H9 (cell line): Measurements from ENCODE around the gene TMEM204. TPM values are rescaled to one million over a fixed set of nuclear protein-coding genes. Genes with fewer than 3 reads are reported as not detected.

ENCODE experiments used
- DNase-seq: peaks from one replicate; pipeline ENCODE4 v3.0.0-alpha.2; 2017
- H2AFZ ChIP-seq: one replicate; pipeline ENCODE4 v1.6.1; 2013; ENCODE audit warnings: mild to moderate bottlenecking, low read length, control low read depth, moderate library complexity
- H2AK5ac ChIP-seq: 2 replicates; pipeline ENCODE4 v1.6.1; 2013; ENCODE audit warnings: low read length, control low read depth, mixed read lengths; ENCODE audit not compliant: insufficient read length
- H2BK120ac ChIP-seq: one replicate; pipeline ENCODE4 v1.6.1; 2013; ENCODE audit warnings: low read depth, mild to moderate bottlenecking, low read length, control low read depth, inconsistent platforms; ENCODE audit not compliant: poor library complexity, severe bottlenecking
- H2BK12ac ChIP-seq: 2 replicates; pipeline ENCODE4 v1.6.1; 2013; ENCODE audit warnings: low read length, control low read depth, mixed read lengths, low read depth; ENCODE audit not compliant: insufficient read length
- H2BK15ac ChIP-seq: 2 replicates; pipeline ENCODE4 v1.6.1; 2013; ENCODE audit warnings: low read depth, low read length, control low read depth
- H2BK20ac ChIP-seq: one replicate; pipeline ENCODE4 v1.6.1; 2013; ENCODE audit warnings: low read depth, mild to moderate bottlenecking, low read length, control low read depth, inconsistent platforms; ENCODE audit not compliant: poor library complexity, severe bottlenecking
- H2BK5ac ChIP-seq: 2 replicates; pipeline ENCODE4 v1.6.1; 2013; ENCODE audit warnings: low read length, control low read depth, mixed read lengths; ENCODE audit not compliant: insufficient read length
- H3K14ac ChIP-seq: 2 replicates; pipeline ENCODE4 v1.6.1; 2013; ENCODE audit warnings: low read length, control low read depth; ENCODE audit not compliant: insufficient read depth
- H3K18ac ChIP-seq: 2 replicates; pipeline ENCODE4 v1.6.1; 2013; ENCODE audit warnings: low read depth, mild to moderate bottlenecking, mixed read lengths, low read length, control low read depth; ENCODE audit not compliant: insufficient read length
- H3K23ac ChIP-seq: 2 replicates; pipeline ENCODE4 v1.6.1; 2013; ENCODE audit warnings: low read length, control low read depth, mixed read lengths, low read depth; ENCODE audit not compliant: insufficient read length
- H3K23me2 ChIP-seq: 2 replicates; pipeline ENCODE4 v1.6.1; 2013; ENCODE audit warnings: low read depth, mild to moderate bottlenecking, mixed read lengths, low read length, control low read depth; ENCODE audit not compliant: insufficient read length, poor library complexity, severe bottlenecking
- H3K27ac ChIP-seq: 2 replicates; pipeline ENCODE4 v1.5.1; 2013; ENCODE audit warnings: low read length, control low read depth, mixed read lengths, low read depth; ENCODE audit not compliant: insufficient read length
- H3K27me3 ChIP-seq: 2 replicates; pipeline ENCODE4 v1.6.1; 2013; ENCODE audit warnings: low read length, control low read depth, inconsistent platforms; ENCODE audit not compliant: insufficient read depth
- H3K4ac ChIP-seq: 2 replicates; pipeline ENCODE4 v1.6.1; 2013; ENCODE audit warnings: low read depth, mild to moderate bottlenecking, control low read depth, inconsistent platforms, low read length, moderate library complexity
- H3K4me1 ChIP-seq: 2 replicates; pipeline ENCODE4 v1.6.1; 2013; ENCODE audit warnings: low read length, control low read depth, inconsistent platforms; ENCODE audit not compliant: insufficient read depth
- H3K4me2 ChIP-seq: 2 replicates; pipeline ENCODE4 v1.6.1; 2013; ENCODE audit warnings: low read length, control low read depth, mixed read lengths; ENCODE audit not compliant: insufficient read length, insufficient read depth
- H3K56ac ChIP-seq: 2 replicates; pipeline ENCODE4 v1.6.1; 2013; ENCODE audit warnings: low read depth, mild to moderate bottlenecking, mixed read lengths, low read length, control low read depth; ENCODE audit not compliant: insufficient read length
- H3K79me1 ChIP-seq: 2 replicates; pipeline ENCODE4 v1.6.1; 2013; ENCODE audit warnings: low read depth, mild to moderate bottlenecking, moderate library complexity, low read length, control low read depth, inconsistent platforms; ENCODE audit not compliant: insufficient read depth, poor library complexity, severe bottlenecking
- H3K79me2 ChIP-seq: 2 replicates; pipeline ENCODE4 v1.6.1; 2013; ENCODE audit warnings: low read length, control low read depth, inconsistent platforms; ENCODE audit not compliant: insufficient read depth
- H3K9ac ChIP-seq: 2 replicates; pipeline ENCODE4 v1.6.1; 2013; ENCODE audit warnings: low read length, control low read depth, mixed read lengths; ENCODE audit not compliant: insufficient read length; ENCODE audit errors: extremely low read depth
- H3K9me3 ChIP-seq: one replicate; pipeline ENCODE4 v1.6.1; 2013; ENCODE audit warnings: low read depth, low read length, inconsistent platforms; ENCODE audit not compliant: control insufficient read depth
- H3T11ph ChIP-seq: one replicate; pipeline ENCODE4 v1.6.1; 2013; ENCODE audit warnings: mild to moderate bottlenecking, low read length, control low read depth, inconsistent platforms
- H4K20me1 ChIP-seq: one replicate; pipeline ENCODE4 v1.6.1; 2013; ENCODE audit not compliant: control insufficient read depth, insufficient read length, insufficient read depth
- H4K5ac ChIP-seq: 2 replicates; pipeline ENCODE4 v1.6.1; 2013; ENCODE audit warnings: low read depth, mild to moderate bottlenecking, mixed read lengths, low read length, control low read depth; ENCODE audit not compliant: insufficient read length
- H4K8ac ChIP-seq: replicated peaks from 2 replicates; pipeline ENCODE4 v1.6.1; 2013; ENCODE audit warnings: low read length, control low read depth, mixed read lengths, low read depth; ENCODE audit not compliant: insufficient read length
- H4K91ac ChIP-seq: 2 replicates; pipeline ENCODE4 v1.6.1; 2013; ENCODE audit warnings: low read depth, mild to moderate bottlenecking, moderate library complexity, mixed read lengths, low read length, control low read depth; ENCODE audit not compliant: insufficient read length
- H3K27ac Mint-ChIP-seq, 3 experiments: 2 replicates in 2 of 3; 3 replicates in 1 of 3; pipeline ENCODE4 v1.8.0; 2020 to 2021; ENCODE audit warnings: mixed read lengths in 3 of 3, mild to moderate bottlenecking in 1 of 3, moderate library complexity in 1 of 3
- H3K27me3 Mint-ChIP-seq: 2 replicates; pipeline ENCODE4 v1.8.0; 2021; ENCODE audit warnings: low read depth, mild to moderate bottlenecking, moderate library complexity, mixed read lengths
- H3K36me3 Mint-ChIP-seq, 3 experiments: 2 replicates in 2 of 3; 3 replicates in 1 of 3; pipeline ENCODE4 v1.8.0; 2020 to 2021; ENCODE audit warnings: low read depth in 3 of 3, mixed read lengths in 3 of 3; ENCODE audit not compliant: insufficient read depth in 1 of 3
- H3K4me1 Mint-ChIP-seq, 2 experiments: 2 replicates each; pipeline ENCODE4 v1.8.0; 2020; ENCODE audit warnings: mixed read lengths in 2 of 2
- H3K4me3 Mint-ChIP-seq, 2 experiments: 2 replicates in 1 of 2; 3 replicates in 1 of 2; pipeline ENCODE4 v1.8.0; 2020 to 2021; ENCODE audit warnings: mild to moderate bottlenecking in 2 of 2, mixed read lengths in 2 of 2, moderate library complexity in 1 of 2
- H3K9me3 Mint-ChIP-seq, 2 experiments: 2 replicates in 1 of 2; 3 replicates in 1 of 2; pipeline ENCODE4 v1.8.0; 2020; ENCODE audit warnings: mild to moderate bottlenecking in 2 of 2, mixed read lengths in 2 of 2, moderate library complexity in 1 of 2
- total RNA-seq: library from RNA; stranded (reverse); gene quantifications from 2 replicates; pipeline ENCODE4 v1.2.1, GENCODE V29; 2021
- TF ChIP-seq, protein P1 (sequence below): fragments of 200-600 bp; sonication (generic); conservative IDR thresholded peaks from 3 replicates; pipeline ENCODE4 v1.8.0; 2021; ENCODE audit warnings: antibody characterized with exemption, mild to moderate bottlenecking

TMEM204 gene
- total RNA-seq, 1 experiment from 2014 or later: not detected

DNA sequence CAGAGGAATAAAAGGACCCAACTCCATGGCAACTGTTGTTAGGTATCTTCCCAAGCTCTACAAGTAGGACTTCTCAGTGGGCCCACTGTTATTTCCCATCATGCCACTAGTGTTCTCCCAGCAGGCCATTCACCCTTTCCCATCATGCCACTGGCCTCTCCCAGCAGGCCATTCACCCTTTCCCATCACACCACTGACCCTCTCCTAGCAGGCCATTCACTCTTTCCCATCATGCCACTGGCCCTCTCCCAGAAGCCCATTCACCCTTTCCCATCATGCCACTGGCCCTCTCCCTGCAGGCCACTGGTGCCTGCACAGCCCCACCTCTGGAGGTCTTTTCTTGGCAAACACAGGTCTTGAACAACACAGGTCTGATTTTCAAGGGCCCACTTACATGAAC, 42.1 kb downstream of the TMEM204 start:
- Histone ChIP-seq H2BK15ac (no peak overlapping the region), H3K79me2 (no peaks in the 10 kb centered on the region), H3K18ac (no peak overlapping the region), H3K27me3 (no peaks in the 10 kb centered on the region), H4K20me1 (no peaks in the 10 kb centered on the region), H3K23ac (no peak overlapping the region), H2AK5ac (no peak overlapping the region), H4K91ac (no peak overlapping the region), H2BK20ac (no peak overlapping the region), H3K4ac (no peak overlapping the region), H3K14ac (no peak overlapping the region), H4K8ac (no peak overlapping the region), H3K4me2 (no peak overlapping the region), H3T11ph (no peak overlapping the region), H3K27ac (no peak overlapping the region), H3K4me1 (no peaks in the 10 kb centered on the region), H4K5ac (no peak overlapping the region), H2BK120ac (no peak overlapping the region), H2BK12ac (no peak overlapping the region), H3K9ac (no peak overlapping the region), H2AFZ (no peak overlapping the region), H2BK5ac (no peak overlapping the region), H3K9me3 (no peaks in the 10 kb centered on the region), H3K79me1 (no peaks in the 10 kb centered on the region), H3K23me2 (no peaks in the 10 kb centered on the region), H3K56ac (no peak overlapping the region)
- Mint-ChIP-seq H3K27me3 (no peaks in the 10 kb centered on the region; the same call in 1 of the 2 replicates), H3K27ac (no peak overlapping the region), H3K9me3 (peaks cover 4 to 5% of the 10 kb centered on the region in 2 experiments; a peak in 2 of 5 replicates), H3K4me1 (no peaks in the 10 kb centered on the region), H3K36me3 (peaks cover 19 to 39% (median 36%) of the 10 kb centered on the region in 3 experiments), H3K4me3 (no peak overlapping the region)
- no peak for DNase-seq
- TF ChIP-seq, protein P1, sequence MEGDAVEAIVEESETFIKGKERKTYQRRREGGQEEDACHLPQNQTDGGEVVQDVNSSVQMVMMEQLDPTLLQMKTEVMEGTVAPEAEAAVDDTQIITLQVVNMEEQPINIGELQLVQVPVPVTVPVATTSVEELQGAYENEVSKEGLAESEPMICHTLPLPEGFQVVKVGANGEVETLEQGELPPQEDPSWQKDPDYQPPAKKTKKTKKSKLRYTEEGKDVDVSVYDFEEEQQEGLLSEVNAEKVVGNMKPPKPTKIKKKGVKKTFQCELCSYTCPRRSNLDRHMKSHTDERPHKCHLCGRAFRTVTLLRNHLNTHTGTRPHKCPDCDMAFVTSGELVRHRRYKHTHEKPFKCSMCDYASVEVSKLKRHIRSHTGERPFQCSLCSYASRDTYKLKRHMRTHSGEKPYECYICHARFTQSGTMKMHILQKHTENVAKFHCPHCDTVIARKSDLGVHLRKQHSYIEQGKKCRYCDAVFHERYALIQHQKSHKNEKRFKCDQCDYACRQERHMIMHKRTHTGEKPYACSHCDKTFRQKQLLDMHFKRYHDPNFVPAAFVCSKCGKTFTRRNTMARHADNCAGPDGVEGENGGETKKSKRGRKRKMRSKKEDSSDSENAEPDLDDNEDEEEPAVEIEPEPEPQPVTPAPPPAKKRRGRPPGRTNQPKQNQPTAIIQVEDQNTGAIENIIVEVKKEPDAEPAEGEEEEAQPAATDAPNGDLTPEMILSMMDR: no peak
